ENCODE data around the gene SMPD2.

DNA sequence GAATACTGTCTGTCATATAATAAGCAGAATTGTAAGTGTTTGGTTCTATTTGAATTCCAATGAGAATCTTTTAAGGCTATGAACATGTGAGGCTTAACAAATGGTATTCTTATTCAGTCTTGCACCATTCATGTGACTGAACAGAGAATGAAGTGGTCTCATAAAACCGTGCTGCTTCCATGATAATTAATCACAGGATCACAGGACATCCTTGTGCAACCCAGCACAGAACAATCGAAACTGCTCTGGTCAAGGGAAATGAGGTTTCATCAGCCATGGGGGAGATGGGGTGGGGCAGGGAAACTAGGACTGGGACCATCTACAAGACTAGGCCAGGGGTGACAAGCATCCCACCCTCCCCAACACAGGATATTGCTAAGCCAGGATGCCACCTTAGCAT lies 6.1 kb upstream of the SMPD2 start:
- TF ChIP-seq, protein P1, sequence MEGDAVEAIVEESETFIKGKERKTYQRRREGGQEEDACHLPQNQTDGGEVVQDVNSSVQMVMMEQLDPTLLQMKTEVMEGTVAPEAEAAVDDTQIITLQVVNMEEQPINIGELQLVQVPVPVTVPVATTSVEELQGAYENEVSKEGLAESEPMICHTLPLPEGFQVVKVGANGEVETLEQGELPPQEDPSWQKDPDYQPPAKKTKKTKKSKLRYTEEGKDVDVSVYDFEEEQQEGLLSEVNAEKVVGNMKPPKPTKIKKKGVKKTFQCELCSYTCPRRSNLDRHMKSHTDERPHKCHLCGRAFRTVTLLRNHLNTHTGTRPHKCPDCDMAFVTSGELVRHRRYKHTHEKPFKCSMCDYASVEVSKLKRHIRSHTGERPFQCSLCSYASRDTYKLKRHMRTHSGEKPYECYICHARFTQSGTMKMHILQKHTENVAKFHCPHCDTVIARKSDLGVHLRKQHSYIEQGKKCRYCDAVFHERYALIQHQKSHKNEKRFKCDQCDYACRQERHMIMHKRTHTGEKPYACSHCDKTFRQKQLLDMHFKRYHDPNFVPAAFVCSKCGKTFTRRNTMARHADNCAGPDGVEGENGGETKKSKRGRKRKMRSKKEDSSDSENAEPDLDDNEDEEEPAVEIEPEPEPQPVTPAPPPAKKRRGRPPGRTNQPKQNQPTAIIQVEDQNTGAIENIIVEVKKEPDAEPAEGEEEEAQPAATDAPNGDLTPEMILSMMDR (IDR thresholded peaks at IDR 0.05; ENCODE audit: insufficient read depth, low read length, poor library complexity, severe bottlenecking), result no peak
- no peak for TF ChIP-seq EZH2phosphoT487 (conservative IDR thresholded peaks at IDR 0.05; ENCODE audit: low read length)
